Muscle of back (tissue), 11 donors: Measurements from ENCODE around the gene ROCK2. TPM values are rescaled to one million over a fixed set of nuclear protein-coding genes. Genes with fewer than 3 reads are reported as not detected.
A peak's percentile ranks its signal among the peaks of the same experiment; 100 is the strongest.
"Not testable (repeated sequence)": the region's sequence is repeated elsewhere in the genome, so short reads cannot be mapped to it uniquely, and the experiment has no call there.

Source experiments
- DNase-seq, 3 donors: peaks; one replicate each; pipeline versions ENCODE4 v3.0.0 to v3.0.0-alpha.2; 2013
- polyA plus RNA-seq, 10 donors: library from polyadenylated mRNA; unstranded; fragments of 120-200 nt; gene quantifications; one replicate each; pipeline ENCODE4 v1.2.1, GENCODE V29; 2013; ENCODE audit not compliant: insufficient read length in 10 of 10

ROCK2 gene
- polyA plus RNA-seq, 10 donors = 38.1 to 72.6 (median 46.9) TPM

GRCh38 chr2:11278219-11278618, 66.2 kb downstream of the ROCK2 start:
- no peak for DNase-seq

- DNase-seq = no peak
Measured at GRCh38 chr2:11275910-11276309, 68.5 kb downstream of the ROCK2 start.

- no peak for DNase-seq
Measured at GRCh38 chr2:11270891-11271290, 73.5 kb downstream of the ROCK2 start.

GRCh38 chr2:11267931-11268330, 76.5 kb downstream of the ROCK2 start:
- no peak for DNase-seq

- no peak for DNase-seq
Measured at GRCh38 chr2:11264818-11265217, 79.6 kb downstream of the ROCK2 start.

- no peak for DNase-seq
Measured at GRCh38 chr2:11264007-11264406, 80.4 kb downstream of the ROCK2 start.

- no peak for DNase-seq
Measured at GRCh38 chr2:11263177-11263576, 81.3 kb downstream of the ROCK2 start.

GRCh38 chr2:11262438-11262837, 82.0 kb downstream of the ROCK2 start:
- not testable (repeated sequence) for DNase-seq

GRCh38 chr2:11261564-11261963, 82.9 kb downstream of the ROCK2 start:
- not testable (repeated sequence) for DNase-seq

GRCh38 chr2:11260979-11261378, 83.5 kb downstream of the ROCK2 start:
- no peak for DNase-seq

GRCh38 chr2:11257964-11258363, 86.5 kb downstream of the ROCK2 start:
- no peak for DNase-seq

GRCh38 chr2:11257078-11257477, 87.4 kb downstream of the ROCK2 start:
- no peak for DNase-seq

GRCh38 chr2:11256166-11256565, 88.3 kb downstream of the ROCK2 start:
- DNase-seq = no peak

GRCh38 chr2:11254100-11254536, 90.3 kb downstream of the ROCK2 start:
- DNase-seq = no peak

- DNase-seq = not testable (repeated sequence)
Measured at GRCh38 chr2:11252458-11252857, 92.0 kb downstream of the ROCK2 start.

- peak in 1 of 3 donors; percentile 7 for DNase-seq
Measured at GRCh38 chr2:11250400-11251196, 93.8 kb downstream of the ROCK2 start.

- no peak for DNase-seq
Measured at GRCh38 chr2:11245322-11245721, 99.1 kb downstream of the ROCK2 start.

- no peak for DNase-seq
Measured at GRCh38 chr2:11244091-11244826, 100.2 kb downstream of the ROCK2 start.

- no peak for DNase-seq
Measured at GRCh38 chr2:11243512-11243911, 100.9 kb downstream of the ROCK2 start.

GRCh38 chr2:11242542-11243174, 101.8 kb downstream of the ROCK2 start:
- no peak for DNase-seq

- no peak for DNase-seq
Measured at GRCh38 chr2:11241412-11242203, 102.8 kb downstream of the ROCK2 start.
